ENCODE data around the gene CLEC1A. TPM values are rescaled to one million over a fixed set of nuclear protein-coding genes. Genes with fewer than 3 reads are reported as not detected.
"Not testable (repeated sequence)": the region's sequence is repeated elsewhere in the genome, so short reads cannot be mapped to it uniquely, and the experiment has no call there.

Gene CLEC1A
- total RNA-seq, 1 donor from 2014 or later, result 2.2 TPM

DNA sequence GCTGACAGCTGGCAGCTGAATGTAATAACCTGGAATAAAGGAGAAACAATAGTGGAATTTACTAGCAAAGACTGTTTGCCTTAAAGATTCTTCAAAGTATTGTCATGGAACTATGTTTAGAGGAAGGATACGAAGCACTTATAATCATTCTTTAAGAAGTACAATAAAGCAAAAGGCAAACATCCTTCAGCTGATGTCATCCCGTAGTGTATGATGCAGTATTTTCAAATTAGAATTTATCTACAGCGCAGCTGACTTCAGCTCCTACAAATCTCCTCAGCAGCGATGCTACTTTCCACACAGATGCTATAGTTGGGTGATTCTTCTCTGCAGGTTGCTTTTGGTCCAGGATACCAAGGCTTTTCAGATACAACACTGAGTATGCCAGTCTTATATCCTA lies 31.5 kb downstream of the CLEC1A start:
- intact Hi-C loops (cut with DNase I), result no loop called here
- DNase-seq (ENCODE audit: low spot score), result no peak

DNA sequence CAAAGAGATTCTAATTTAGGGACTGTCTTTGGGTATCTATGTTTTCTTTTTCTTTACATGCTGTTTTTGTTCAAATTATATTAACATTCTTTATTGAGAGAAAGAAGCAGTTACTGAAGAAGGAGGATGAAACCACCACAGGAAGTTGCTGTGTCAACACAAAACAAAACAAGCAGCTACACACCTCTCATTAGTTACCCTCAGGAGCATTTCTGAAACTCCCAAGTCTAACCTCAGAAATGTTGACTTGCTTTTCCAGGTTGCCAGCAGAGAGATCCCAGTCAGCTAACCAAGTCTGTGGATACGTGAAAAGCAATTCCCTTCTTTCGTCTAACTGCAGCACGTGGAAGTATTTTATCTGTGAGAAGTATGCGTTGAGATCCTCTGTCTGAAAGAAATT lies 33.5 kb downstream of the CLEC1A start:
- intact Hi-C loops (cut with DNase I), result no loop called here
- no peak for DNase-seq (ENCODE audit: low spot score)

DNA sequence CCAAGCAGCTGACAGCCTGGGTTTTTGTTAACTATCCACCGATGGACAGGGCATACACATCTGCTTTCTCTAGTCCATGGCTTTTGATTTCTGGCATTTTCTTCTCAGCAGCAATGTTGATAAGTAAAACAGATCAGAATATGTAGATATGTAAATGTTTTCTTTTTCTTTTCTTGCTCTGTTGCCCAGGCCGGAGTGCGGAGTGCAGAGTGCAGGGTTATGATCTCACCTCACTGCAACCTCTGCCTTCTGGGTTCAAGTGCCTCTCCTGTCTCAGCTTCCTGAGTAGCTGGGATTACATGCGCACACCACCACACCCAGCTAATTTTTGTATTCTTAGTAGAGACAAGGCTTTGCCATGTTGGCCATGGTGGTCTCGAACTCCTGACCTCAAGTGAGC lies 40.4 kb downstream of the CLEC1A start:
- intact Hi-C loops (cut with DNase I), result no loop called here
- no peak for DNase-seq (ENCODE audit: low spot score)

DNA sequence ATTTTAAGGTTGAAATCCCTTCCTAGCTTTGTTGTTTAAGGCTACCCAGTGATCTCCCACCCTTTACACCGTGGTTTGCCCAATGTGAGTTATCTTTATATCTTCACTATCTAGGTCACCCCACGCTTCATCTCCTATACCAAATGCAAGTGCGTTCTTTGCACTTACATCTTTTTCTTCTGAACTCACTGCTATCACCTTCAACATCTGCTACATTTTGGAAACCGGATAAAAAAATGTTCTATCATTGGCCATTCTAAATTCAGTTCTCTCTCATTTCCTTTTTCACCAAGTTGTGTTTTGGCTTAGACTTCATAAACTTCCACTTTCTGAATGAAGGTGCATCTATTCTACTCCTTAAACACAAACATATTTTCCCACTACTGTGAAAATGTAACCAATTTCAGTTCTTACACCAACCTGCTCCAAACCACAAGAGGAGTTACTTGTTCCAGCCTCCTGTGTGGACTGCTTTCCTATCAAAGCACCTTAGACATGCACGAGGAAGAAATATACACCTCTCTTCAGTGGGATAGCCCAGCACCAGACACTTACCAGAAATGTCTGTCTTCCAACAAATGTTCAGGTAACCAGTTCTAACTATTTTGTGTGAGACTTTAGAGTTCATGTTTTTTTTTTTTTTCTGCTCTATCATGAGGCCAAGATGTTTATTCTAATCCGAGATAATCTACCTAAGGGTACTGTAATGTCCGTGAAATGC lies 46.4 kb downstream of the CLEC1A start:
- no peak for DNase-seq (ENCODE audit: low spot score)
- intact Hi-C loops (cut with DNase I), result no loop called here

DNA sequence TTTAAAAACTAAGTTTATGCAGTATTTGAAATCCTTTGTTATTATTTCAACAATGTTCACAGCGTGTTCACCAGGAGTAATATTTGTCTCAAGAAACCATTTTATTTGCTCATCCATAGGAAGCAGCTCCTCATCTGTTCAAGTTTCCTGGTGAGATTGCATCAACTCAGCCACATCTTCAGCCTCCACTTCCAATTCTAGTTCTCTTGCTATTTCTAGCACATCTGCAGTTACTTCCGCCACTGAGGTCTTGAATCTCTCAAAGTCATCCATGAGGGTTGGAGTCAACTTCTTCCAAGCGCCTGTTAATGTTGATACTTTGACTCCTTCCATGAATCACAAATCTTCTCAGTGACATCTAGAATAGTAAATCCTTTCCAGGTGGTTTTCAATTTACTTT lies 50.3 kb downstream of the CLEC1A start:
- no peak for DNase-seq (ENCODE audit: low spot score)
- intact Hi-C loops (cut with DNase I), result no loop called here

DNA sequence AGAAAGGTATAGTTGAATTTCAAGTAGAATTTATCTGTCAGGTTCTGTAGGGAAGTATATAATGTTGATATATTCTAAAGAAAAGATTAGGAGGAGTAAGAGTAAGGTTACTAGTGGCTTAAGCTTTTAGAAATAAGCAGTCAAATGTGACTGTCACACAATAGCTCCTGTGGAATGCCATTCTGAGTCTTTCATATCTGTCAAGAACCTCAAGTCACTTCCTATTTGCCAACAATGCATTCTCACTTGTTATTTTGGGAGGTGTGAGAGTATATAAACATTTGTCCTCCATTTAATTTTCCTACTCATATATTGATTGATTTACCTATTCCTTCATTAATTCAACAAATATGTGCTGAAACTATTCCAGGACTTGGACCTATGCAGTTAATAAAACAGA lies 56.6 kb downstream of the CLEC1A start:
- DNase-seq (ENCODE audit: low spot score), result no peak
- intact Hi-C loops (cut with DNase I), result no loop called here

DNA sequence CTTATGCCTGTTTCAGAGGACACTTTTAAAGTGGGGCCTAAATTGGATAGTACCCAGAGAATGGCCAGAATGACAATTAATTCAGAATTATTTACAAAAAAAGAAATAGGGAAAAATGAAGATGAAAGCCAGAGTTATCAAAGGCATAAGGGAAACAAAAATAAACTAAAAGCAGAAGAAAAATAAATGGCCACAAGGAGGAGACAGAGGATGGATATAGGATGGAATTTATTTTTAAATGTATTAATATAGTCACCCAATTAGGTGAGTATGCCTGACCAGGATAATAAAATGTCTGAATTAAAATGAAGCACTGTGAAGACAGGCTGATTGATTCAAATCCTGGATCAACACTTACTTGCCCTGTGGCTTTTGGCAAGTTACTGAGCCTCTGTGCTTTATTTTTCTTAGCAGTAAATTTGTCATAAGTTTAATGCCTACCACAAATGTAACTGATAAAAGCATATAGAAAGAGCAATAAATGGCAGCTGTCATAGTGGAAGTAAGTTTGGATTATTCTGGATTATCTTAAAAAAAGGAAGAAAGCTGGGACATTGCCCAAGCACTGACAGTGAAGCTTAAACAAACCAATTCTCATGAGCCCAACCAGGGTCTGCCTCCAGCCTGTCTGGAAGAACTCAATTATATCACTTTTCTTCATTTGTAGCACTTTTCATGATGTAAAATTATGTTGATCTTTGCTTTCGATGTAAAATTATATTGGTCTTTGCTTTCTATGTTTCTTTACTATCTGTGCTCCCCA lies 64.8 kb downstream of the CLEC1A start:
- intact Hi-C loops (cut with DNase I), result loop anchor here (5.0 kb wide), 1 partner anchor 108 kb away; no protein-coding TSS in a partner anchor
- DNase-seq (ENCODE audit: low spot score), result no peak

DNA sequence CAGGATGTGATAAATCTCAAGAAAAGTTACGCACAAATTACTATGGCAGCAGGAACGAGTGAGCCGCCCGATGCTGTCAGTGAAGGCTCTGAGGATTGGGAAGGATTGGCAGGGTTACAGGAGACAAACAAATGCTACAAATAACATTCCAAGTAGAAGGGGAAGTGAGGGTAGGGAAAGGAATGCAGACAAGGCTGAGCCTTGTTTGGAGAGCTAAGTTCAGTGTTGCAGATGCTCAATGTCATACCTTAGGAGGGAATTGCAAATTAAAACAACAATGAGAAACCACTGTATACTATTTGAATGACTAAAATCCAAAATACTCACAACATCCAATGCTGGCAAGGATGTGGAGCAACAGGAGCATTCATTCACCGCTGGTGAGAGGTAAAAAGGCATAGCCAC lies 67.0 kb downstream of the CLEC1A start:
- intact Hi-C loops (cut with DNase I), result loop anchor here (5.0 kb wide), 1 partner anchor 111 kb away; no protein-coding TSS in a partner anchor
- no peak for DNase-seq (ENCODE audit: low spot score)

DNA sequence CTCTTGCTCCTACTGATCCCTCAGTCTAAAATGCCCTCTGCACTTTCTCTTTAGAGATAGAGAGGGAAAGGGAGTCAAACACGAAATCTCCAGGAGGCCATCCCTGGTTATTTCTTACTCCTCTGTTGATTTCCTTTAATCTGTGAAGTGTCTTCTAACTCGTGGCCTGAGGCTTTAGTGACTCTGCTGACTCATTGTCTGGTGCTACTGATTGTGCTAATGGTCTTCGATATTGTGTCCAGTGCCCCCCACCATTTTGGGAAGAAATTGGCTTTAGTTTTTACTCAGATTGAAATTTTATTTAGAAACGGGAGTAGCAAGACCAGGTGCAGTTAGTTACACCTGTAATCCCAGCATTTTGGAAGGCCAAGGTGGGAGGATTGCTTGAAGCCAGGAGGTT lies 67.5 kb downstream of the CLEC1A start:
- no peak for DNase-seq (ENCODE audit: low spot score)
- intact Hi-C loops (cut with DNase I), result loop anchor here (5.0 kb wide), 1 partner anchor 111 kb away; no protein-coding TSS in a partner anchor

DNA sequence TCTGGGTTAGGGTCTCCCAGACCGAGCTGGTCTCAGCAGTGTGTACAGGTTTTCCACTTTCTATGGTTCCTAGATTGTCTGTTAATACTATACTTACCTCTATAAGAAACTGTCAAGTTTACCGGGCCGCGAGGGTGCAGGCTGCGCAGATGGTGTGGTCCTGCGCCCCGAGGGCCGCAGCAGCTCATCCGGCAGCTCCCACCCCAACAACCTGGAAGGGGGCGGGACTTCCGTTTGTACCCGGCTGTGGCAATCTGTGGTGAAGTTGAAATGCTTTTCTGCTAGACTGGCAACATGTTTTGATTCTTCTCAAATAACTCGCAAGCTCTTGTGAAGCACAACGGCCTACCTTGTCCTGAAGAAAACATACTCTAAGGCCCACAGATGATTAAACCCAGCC lies 68.3 kb downstream of the CLEC1A start, which contains the start of gene CLEC9A:
TSS of gene CLEC9A (plus strand) at position 237 of the 400 bp plus-strand sequence. CDS start 22,006 bp downstream, outside the sequence.
- intact Hi-C loops (cut with DNase I), result loop anchor here (5.0 kb wide), 1 partner anchor 112 kb away; no protein-coding TSS in a partner anchor
- DNase-seq (ENCODE audit: low spot score), result no peak

DNA sequence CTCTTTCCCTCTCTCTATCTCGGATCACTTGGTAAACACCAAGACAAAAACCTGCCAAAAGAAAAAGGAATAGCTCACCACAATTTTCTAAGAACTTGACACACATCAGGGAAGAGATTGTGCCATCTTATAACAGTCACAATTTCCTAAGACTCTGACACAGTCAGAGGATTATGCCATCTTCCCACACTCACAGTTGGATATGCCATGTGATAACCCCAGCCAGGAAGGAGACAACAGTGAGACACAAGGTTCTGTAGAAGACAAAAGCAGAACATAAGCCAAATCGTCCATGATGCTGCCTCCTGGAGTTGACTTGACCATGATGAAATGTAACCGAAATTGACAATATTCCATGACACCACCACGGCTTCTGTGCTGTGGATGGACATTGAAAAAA lies 71.1 kb downstream of the CLEC1A start:
- intact Hi-C loops (cut with DNase I), result no loop called here
- no peak for DNase-seq (ENCODE audit: low spot score)

DNA sequence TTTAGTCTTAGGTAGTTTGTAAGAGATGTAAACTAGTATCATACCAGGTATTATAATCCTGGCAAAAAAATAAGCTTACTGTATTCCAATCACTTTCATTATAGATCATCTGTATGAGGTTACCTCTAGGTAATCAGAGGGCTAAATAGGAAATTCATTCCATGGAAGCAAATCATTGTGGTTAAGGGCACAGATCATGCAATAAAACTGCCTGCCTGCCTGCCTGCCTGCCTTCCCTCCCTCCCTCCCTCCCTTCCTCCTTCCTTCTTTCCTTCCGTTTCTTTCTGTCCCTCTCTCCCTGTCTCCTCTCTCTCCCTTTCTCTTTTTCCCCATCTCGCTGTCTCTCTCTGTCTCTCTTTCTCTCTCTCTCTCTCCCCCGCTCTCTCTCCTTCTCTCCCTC lies 71.5 kb downstream of the CLEC1A start:
- no peak for DNase-seq (ENCODE audit: low spot score)
- intact Hi-C loops (cut with DNase I), result no loop called here

DNA sequence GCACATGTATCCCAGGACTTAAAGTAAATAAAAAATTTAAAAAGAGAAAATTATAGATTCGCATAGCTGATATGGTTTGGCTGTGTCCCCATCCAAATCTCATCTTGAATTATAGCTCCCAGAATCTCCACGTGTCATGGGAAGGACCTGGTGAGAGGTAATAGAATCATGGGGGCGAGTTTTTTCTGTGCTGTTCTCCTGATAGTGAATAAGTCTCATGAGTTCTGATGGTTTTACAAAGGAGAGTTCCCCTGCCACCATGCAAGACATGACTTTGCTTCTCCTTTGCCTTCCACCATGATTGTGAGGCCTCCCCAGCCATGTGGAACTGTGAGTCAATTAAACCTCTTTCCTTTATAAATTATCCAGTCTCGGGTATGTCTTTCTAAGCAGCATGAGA lies 72.1 kb downstream of the CLEC1A start:
- intact Hi-C loops (cut with DNase I), result not testable (repeated sequence)

DNA sequence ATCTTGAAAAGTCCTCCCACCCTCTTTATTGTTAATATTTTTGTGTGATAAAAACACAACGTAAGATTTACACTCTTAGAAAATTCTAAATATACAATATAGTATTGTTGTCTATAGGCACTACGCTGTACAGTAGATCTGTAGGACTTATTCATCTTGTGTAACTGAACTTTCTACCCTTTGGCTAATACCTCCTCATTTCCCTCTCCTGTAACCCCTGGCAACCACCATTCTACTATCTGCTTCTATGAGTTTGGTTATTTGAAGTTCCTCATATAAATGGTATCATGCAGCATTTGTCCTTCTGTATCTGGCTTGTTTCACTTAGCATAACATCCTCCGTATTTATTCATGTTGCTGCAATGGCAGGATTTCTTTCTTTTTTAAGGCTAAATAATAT lies 73.5 kb downstream of the CLEC1A start:
- no peak for DNase-seq (ENCODE audit: low spot score)
- intact Hi-C loops (cut with DNase I), result no loop called here

More for the DNA sequence above, 72.1 kb downstream of the CLEC1A start:
- not testable (repeated sequence) for DNase-seq (ENCODE audit: low spot score)

DNA sequence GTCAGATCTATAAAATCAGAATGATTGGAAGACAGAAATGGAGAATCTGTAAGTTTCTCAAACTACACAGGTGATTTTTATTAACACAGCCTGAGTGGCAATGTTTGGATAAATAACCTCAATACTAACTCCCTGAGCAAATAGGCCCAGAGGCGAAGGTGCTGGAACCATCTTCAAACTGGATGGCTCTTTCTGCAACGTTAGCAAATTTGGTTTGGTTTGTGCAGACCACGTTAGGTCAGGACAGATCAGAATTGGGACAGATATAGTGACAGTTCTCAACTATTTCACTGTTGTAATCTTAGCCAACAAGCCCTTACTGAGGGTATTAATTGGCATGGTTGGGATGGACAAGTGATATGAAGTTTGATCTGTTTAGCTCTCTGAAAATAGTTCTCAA lies 77.4 kb downstream of the CLEC1A start:
- DNase-seq (ENCODE audit: low spot score), result no peak
- intact Hi-C loops (cut with DNase I), result no loop called here

Other genes starting within 250 kb of the CLEC1A start
- 6.7 TPM for gene CLEC2B, start 229.6 kb downstream of the CLEC1A start, total RNA-seq
- not detected for gene KLRF2, start 217.5 kb downstream of the CLEC1A start, total RNA-seq
- gene CLEC2A, start 166.6 kb downstream of the CLEC1A start, total RNA-seq, result not detected
- gene CLEC12A, start 127.6 kb downstream of the CLEC1A start, total RNA-seq, result 0.30 TPM
- gene CLEC1B, start 99.9 kb downstream of the CLEC1A start, total RNA-seq, result not detected
- not detected for gene CLEC12B, start 88.4 kb downstream of the CLEC1A start, total RNA-seq
- not detected for gene CLEC9A, start 68.3 kb downstream of the CLEC1A start, total RNA-seq
- gene CLEC7A, start 31.2 kb upstream of the CLEC1A start, total RNA-seq, result 2.6 TPM
- 0.43 TPM for gene OLR1, start 73.1 kb upstream of the CLEC1A start, total RNA-seq
- not detected for gene TMEM52B, start 80.0 kb upstream of the CLEC1A start, total RNA-seq
- 280 TPM for gene GABARAPL1, start 113.9 kb upstream of the CLEC1A start, total RNA-seq
- 1.1 TPM for gene KLRD1, start 208.9 kb upstream of the CLEC1A start, total RNA-seq